Keratinocyte (primary cell): ENCODE data around the gene ADGRG4. TPM values are rescaled to one million over a fixed set of nuclear protein-coding genes. Genes with fewer than 3 reads are reported as not detected.

Experiments used
- DNase-seq: peaks from one replicate; pipeline ENCODE4 v3.0.0-alpha.2; 2011; ENCODE audit warnings: low read depth, missing footprints, low spot score
- FAIRE-seq: peaks from 2 replicates; lab custom pipeline; 2011; peaks lifted over from hg19 to GRCh38; lab: Jason Lieb, UNC
- H2AFZ ChIP-seq: 2 replicates; pipeline ENCODE4 v1.6.0; 2012; ENCODE audit warnings: low read length, control low read depth, inconsistent platforms; ENCODE audit not compliant: control insufficient read depth
- H3K27ac ChIP-seq: 2 replicates; pipeline ENCODE4 v1.5.1; 2011; ENCODE audit warnings: low read length; ENCODE audit not compliant: control insufficient read depth, insufficient read depth
- H3K27me3 ChIP-seq: 3 replicates; pipeline ENCODE4 v1.6.0; 2011; ENCODE audit warnings: low read length; ENCODE audit not compliant: control insufficient read depth, insufficient read depth; ENCODE audit errors: extremely low read depth
- H3K36me3 ChIP-seq, 2 experiments: 2 replicates in 1 of 2; 3 replicates in 1 of 2; pipeline ENCODE4 v1.5.1; 2011; ENCODE audit warnings: low read length in 2 of 2, mild to moderate bottlenecking in 1 of 2; ENCODE audit not compliant: control insufficient read depth in 2 of 2, insufficient read depth in 2 of 2; ENCODE audit errors: extremely low read depth in 1 of 2
- H3K4me1 ChIP-seq: 3 replicates; pipeline ENCODE4 v1.5.1; 2011; ENCODE audit warnings: low read length; ENCODE audit not compliant: control insufficient read depth, insufficient read depth; ENCODE audit errors: extremely low read depth
- H3K4me2 ChIP-seq: 3 replicates; pipeline ENCODE4 v1.6.0; 2011; ENCODE audit warnings: low read depth, low read length; ENCODE audit not compliant: control insufficient read depth, insufficient read depth; ENCODE audit errors: extremely low read depth
- H3K4me3 ChIP-seq, 3 experiments: fragments of 200-600 bp in 1 of 3; sonication (generic) in 1 of 3; 2 replicates in 2 of 3; 3 replicates in 1 of 3; pipeline ENCODE4 v1.5.1; 2011 to 2016; ENCODE audit warnings: low read length in 3 of 3, mild to moderate bottlenecking in 3 of 3, control low read depth in 2 of 3, inconsistent platforms in 1 of 3, low read depth in 1 of 3, mixed read lengths in 1 of 3, mixed run types in 1 of 3, moderate library complexity in 1 of 3; ENCODE audit not compliant: control insufficient read depth in 2 of 3, insufficient read depth in 2 of 3; ENCODE audit errors: extremely low read depth in 1 of 3
- H3K79me2 ChIP-seq: 2 replicates; pipeline ENCODE4 v1.6.0; 2012; ENCODE audit warnings: low read length; ENCODE audit not compliant: control insufficient read depth, insufficient read depth
- H3K9ac ChIP-seq: 3 replicates; pipeline ENCODE4 v1.6.0; 2011; ENCODE audit warnings: low read length; ENCODE audit not compliant: control insufficient read depth, insufficient read depth; ENCODE audit errors: extremely low read depth
- H3K9me1 ChIP-seq: 3 replicates; pipeline ENCODE4 v1.6.0; 2011; ENCODE audit warnings: low read length; ENCODE audit not compliant: control insufficient read depth, insufficient read depth; ENCODE audit errors: extremely low read depth
- H3K9me3 ChIP-seq: 2 replicates; pipeline ENCODE4 v1.5.1; 2012; ENCODE audit warnings: low read depth, low read length; ENCODE audit not compliant: control insufficient read depth
- H4K20me1 ChIP-seq: 3 replicates; pipeline ENCODE4 v1.6.0; 2011; ENCODE audit warnings: low read length; ENCODE audit not compliant: control insufficient read depth, insufficient read depth; ENCODE audit errors: extremely low read depth
- CTCF ChIP-seq, 3 experiments: IDR thresholded peaks in 1 of 3; conservative IDR thresholded peaks in 1 of 3; optimal IDR thresholded peaks in 1 of 3; 2 replicates in 2 of 3; 3 replicates in 1 of 3; pipeline versions ENCODE3 to v1.5.1; 2011; ENCODE audit warnings: low read length in 3 of 3, mild to moderate bottlenecking in 3 of 3, moderate library complexity in 2 of 3, control low read depth in 1 of 3, inconsistent platforms in 1 of 3; ENCODE audit not compliant: insufficient read depth in 2 of 3; ENCODE audit errors: extremely low read depth in 1 of 3
- EZH2 ChIP-seq: IDR thresholded peaks from one replicate; pipeline ENCODE4 v1.6.1; 2012; ENCODE audit warnings: inconsistent platforms, mild to moderate bottlenecking, low read length, moderate library complexity
- dilution Hi-C: fragments of 300-500 bp; cut with MboI; formaldehyde crosslinking; loops from one replicate; pipeline ENCODE4 v1.7.0; 2020; ENCODE audit warnings: low sequenced_read_pairs; ENCODE audit not compliant: extremely low pct_ligation_motif_present
- polyA plus RNA-seq, 5 experiments: library from polyadenylated mRNA; depleted of rRNA in 3 of 5; stranded (reverse) in 3 of 5; stranded (forward) in 1 of 5; unstranded in 1 of 5; fragments of >200 nt; gene quantifications; 1 replicate in 1 of 5; 2 replicates in 3 of 5; 3 replicates in 1 of 5; pipeline versions ENCODE4 v1.2.1 to v1.2.3, GENCODE V29; 2011 to 2012; ENCODE audit warnings: missing spikeins in 2 of 5, low read depth in 1 of 5, low replicate concordance in 1 of 5

The ADGRG4 gene
- polyA plus RNA-seq, 1 donor (not counting 4 experiments of a cell fraction or from before 2014, with no cell fraction given) = not detected

DNA sequence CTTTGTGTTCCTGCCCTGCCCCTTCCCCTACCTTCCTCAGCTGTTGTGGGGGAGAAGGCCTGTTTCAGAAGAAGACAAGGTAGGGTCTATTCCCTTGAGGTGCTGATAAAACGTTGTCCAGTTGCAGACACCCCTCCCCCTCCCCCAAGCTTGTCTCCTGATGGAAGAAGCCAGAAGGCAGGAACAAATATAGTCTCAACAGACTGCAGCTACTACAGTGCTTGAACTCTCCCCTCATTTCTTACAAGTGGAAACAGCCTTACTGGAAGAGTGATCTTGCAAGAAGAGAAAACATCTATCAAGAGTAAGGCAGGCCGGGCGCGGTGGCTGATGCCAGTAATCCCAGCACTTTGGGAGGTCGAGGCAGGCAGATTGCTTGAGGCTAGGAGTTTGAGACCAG lies 38.5 kb upstream of the ADGRG4 start:
- Histone ChIP-seq H4K20me1 (no peaks in the 10 kb centered on the region), H3K9me1 (no peaks in the 10 kb centered on the region), H3K9me3 (no peaks in the 10 kb centered on the region), H3K9ac (no peak overlapping the region), H3K4me2 (no peak overlapping the region), H2AFZ (no peak overlapping the region), H3K79me2 (no peaks in the 10 kb centered on the region), H3K4me3 (no peak overlapping the region), H3K36me3 (no peaks in the 10 kb centered on the region), H3K27me3 (no peaks in the 10 kb centered on the region), H3K4me1 (peaks cover 14% of the 10 kb centered on the region), H3K27ac (no peak overlapping the region)
- dilution Hi-C loops = no loop called here
- DNase-seq = no peak
- TF ChIP-seq EZH2 = no peak
- no peak for TF ChIP-seq CTCF (optimal IDR thresholded peaks at IDR 0.05 in 1 of 3, IDR thresholded peaks at IDR 0.05 in 1 of 3, conservative IDR thresholded peaks at IDR 0.05 in 1 of 3; ENCODE audit: extremely low read depth in 1 of 3, insufficient read depth in 2 of 3, low read length in 3 of 3)
- no peak for FAIRE-seq

DNA sequence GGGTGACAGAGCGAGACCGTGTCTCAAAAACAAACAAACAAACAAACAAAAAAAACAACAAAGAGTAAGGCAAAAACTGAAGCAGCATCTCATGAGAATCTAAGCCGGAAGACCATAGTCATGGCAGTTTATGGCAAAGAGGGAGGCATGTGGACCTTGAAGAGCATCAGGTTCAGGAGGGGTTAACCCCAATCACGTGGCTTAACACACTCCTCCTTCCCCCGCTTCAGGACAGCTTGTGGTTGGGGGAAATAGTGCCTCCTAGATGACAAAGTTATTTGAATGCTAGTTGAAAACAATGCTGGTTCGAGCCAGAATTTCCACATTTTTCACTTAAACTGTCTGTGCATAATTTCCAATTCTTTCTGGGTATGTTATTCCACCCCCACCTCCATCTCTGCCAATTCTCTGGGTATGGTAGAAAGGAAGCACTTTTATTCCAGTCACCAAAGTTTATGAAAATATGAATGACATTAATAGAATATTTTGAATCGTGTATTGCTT lies 37.9 kb upstream of the ADGRG4 start:
- H3K4me1 ChIP-seq = peaks cover 14% of the 10 kb centered on the region
- no peaks in the 10 kb centered on the region for H3K9me3 ChIP-seq
- no peak overlapping the region for H3K4me2 ChIP-seq
- H3K4me3 ChIP-seq = no peak overlapping the region
- no peaks in the 10 kb centered on the region for H3K27me3 ChIP-seq
- TF ChIP-seq CTCF (optimal IDR thresholded peaks at IDR 0.05 in 1 of 3, IDR thresholded peaks at IDR 0.05 in 1 of 3, conservative IDR thresholded peaks at IDR 0.05 in 1 of 3; ENCODE audit: extremely low read depth in 1 of 3, insufficient read depth in 2 of 3, low read length in 3 of 3) (no peak), EZH2 (no peak)
- FAIRE-seq = no peak
- no peak overlapping the region for H3K27ac ChIP-seq
- no peaks in the 10 kb centered on the region for H4K20me1 ChIP-seq
- no peak overlapping the region for H3K9ac ChIP-seq
- H3K9me1 ChIP-seq = no peaks in the 10 kb centered on the region
- DNase-seq = no peak
- no peak overlapping the region for H2AFZ ChIP-seq
- dilution Hi-C loops = no loop called here
- H3K79me2 ChIP-seq = no peaks in the 10 kb centered on the region
- no peaks in the 10 kb centered on the region for H3K36me3 ChIP-seq
